Measurements from ENCODE around the gene CCR7.
"Not testable (repeated sequence)": the region's sequence is repeated elsewhere in the genome, so short reads cannot be mapped to it uniquely, and the experiment has no call there.

The CCR7 gene

DNA sequence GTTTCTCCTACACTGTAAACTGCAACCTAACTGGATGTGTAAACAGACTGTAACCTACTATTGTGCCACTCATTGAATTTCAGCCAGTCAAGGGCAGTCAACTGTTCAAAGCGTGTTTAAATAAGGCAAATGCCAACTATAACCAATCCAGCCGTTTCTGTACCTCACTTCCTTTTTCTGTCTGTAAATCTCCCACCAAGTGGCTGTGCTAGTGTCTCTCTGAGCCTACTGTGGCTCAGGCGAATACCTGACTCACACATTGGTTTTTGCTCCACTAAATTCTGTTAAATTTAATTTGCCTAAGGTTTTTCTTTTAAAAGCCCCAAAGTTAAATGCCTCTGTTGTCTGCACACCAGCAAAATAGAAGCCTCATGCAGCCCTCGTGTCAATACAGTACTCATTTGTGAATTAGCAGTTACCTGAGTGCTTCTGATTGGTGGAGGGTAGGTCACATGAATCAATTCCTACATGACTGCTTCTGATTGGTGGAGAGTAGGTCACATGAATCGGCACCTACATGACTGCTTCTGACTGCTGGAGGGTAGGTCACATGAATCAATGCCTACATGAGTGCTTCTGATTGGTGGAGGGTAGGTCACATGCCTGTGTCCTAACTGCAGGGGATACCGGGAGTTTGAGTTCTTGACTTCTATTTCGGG, 31.1 kb upstream of the CCR7 start:
- DNase-seq (ENCODE audit: low read depth): no peak
- TF ChIP-seq, protein P1, sequence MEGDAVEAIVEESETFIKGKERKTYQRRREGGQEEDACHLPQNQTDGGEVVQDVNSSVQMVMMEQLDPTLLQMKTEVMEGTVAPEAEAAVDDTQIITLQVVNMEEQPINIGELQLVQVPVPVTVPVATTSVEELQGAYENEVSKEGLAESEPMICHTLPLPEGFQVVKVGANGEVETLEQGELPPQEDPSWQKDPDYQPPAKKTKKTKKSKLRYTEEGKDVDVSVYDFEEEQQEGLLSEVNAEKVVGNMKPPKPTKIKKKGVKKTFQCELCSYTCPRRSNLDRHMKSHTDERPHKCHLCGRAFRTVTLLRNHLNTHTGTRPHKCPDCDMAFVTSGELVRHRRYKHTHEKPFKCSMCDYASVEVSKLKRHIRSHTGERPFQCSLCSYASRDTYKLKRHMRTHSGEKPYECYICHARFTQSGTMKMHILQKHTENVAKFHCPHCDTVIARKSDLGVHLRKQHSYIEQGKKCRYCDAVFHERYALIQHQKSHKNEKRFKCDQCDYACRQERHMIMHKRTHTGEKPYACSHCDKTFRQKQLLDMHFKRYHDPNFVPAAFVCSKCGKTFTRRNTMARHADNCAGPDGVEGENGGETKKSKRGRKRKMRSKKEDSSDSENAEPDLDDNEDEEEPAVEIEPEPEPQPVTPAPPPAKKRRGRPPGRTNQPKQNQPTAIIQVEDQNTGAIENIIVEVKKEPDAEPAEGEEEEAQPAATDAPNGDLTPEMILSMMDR (conservative IDR thresholded peaks at IDR 0.05; ENCODE audit: low read depth, low read length): no peak
- H3K4me3 ChIP-seq (ENCODE audit: low read length): no peak overlapping the region

DNA sequence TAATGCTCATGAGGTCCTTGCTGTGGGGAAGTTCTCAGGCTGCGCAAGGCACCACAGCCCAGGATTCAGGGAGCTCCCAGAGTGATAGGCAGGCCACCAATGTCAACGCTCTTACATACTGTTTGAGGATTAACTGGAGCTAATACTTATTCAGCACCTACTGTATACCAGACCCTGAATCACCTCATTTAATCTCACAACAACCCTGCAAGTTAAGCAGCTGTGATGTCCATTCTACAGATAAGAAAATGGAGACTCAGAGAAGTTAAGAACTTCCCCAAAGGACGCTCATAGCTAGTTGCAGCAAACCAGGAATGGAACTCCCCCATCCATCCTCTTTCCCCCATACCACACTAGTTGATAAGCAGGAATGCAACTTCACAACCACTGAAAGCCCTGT, 25.5 kb upstream of the CCR7 start:
- DNase-seq (ENCODE audit: low read depth): no peak

DNA sequence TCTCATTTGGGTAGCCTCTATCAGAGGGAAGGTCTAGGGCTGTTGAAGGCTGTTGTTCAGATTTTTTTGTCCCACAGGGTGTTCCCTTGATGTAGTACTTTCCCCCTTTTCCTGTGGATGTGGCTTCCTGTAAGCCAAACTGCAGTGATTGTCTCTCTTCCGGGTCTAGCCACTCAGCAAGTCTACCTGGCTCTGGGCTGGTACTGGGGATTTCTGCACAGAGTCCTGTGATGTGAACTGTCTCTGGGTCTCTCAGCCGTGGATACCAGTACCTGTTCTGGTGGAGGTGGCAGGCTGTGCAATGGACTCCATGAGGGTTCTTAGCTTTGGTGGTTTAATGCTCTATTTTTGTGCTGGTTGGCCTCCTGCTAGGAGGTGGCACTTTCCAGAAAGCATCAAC, 23.3 kb upstream of the CCR7 start:
- H3K4me3 ChIP-seq (ENCODE audit: low read length): no peak overlapping the region
- TF ChIP-seq, protein P1 (conservative IDR thresholded peaks at IDR 0.05; ENCODE audit: low read depth, low read length): no peak
- no peak for DNase-seq (ENCODE audit: low read depth)

More for the DNA sequence above, 25.5 kb upstream of the CCR7 start:
- H3K4me3 ChIP-seq (ENCODE audit: low read length): no peak overlapping the region
- TF ChIP-seq, protein P1 (conservative IDR thresholded peaks at IDR 0.05; ENCODE audit: low read depth, low read length): no peak

DNA sequence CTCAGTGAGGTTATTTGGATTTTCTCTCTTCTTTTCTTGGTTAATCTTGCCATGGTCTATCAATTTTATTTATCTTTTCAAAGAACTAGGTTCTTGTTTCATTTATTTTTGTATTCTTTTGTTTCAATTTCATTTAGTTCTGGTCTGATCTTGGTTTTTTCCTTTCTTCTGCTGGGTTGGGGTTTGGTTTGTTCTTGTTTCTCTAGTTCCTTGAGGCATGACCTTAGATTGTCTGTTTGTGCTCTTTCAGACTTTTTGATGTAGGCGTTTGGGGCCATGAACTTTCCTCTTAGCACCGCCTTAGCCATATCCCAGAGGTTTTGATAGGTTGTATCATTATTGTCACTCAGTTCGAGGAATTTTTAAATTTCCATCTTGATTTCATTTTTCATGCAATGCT, 21.0 kb upstream of the CCR7 start:
- not testable (repeated sequence) for H3K4me3 ChIP-seq (ENCODE audit: low read length); DNase-seq (ENCODE audit: low read depth)

DNA sequence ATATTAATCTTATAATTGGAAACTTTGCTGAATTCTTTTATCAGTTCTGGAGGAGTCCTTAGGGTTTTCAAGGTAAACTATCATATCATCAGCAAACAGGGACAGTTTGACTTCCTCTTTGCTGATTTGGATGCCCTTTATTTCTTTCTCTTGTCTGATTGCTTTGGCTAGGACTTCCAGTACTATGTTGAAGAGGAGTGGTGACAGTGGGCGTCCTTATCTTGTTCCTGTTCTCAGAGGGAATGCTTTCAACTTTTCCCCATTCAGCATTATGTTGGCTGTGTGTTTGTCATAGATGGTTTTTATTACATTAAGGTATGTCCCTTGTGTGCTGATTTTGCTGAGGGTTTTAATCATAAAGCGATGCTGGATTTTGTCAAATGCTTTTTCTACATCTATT, 19.7 kb upstream of the CCR7 start:
- DNase-seq (ENCODE audit: low read depth); H3K4me3 ChIP-seq (ENCODE audit: low read length): not testable (repeated sequence)

DNA sequence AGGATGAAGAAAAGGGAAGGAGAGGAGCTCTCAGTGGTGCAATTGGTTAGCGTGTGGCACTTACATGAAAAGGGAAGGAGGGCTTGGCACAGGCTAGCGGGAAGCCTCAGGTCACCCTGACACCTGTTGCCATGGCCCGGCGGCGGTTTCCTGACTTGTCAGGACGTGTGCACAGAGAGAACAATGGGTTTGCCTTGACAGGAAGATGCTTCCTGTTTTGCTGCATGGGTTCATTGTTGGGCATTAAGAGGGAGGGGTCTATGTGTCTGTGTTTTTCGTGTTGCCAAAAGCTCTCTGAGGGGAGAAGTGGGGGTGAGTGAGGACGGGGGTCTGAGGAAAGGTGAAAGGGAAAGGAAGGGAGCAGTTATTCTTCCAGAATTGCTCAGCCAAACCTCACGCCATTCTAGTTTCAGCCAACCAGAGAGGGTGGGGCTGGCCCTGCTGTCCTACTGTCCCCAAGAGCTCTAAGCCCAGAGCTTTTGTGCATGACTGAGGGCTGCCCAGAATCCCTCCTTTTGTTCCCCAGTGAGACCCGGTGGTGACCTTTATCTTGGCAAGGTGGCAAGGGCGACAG, 17.1 kb upstream of the CCR7 start:
- TF ChIP-seq, protein P1 (conservative IDR thresholded peaks at IDR 0.05; ENCODE audit: low read depth, low read length): no peak
- DNase-seq (ENCODE audit: low read depth): no peak
- no peak overlapping the region for H3K4me3 ChIP-seq (ENCODE audit: low read length)

DNA sequence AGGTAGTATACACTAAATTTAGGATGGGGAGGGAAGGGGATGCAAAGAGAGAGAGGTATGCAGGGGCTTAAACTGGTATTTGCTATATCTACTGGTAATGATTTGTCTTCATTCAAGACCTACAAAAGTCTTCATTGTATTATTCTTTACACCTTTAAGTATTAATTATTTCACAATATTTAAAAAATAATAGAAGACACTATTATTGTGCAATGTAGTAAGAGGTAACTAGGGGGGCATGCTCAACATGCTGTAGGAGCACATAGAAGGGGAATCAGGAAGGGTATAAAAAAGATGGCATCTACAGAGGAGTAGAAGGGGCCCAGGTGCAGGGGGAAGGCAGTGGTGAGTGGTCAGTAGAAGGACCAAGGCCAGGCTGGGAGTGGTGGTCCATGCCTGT, 14.9 kb upstream of the CCR7 start:
- TF ChIP-seq, protein P1 (conservative IDR thresholded peaks at IDR 0.05; ENCODE audit: low read depth, low read length): no peak
- H3K4me3 ChIP-seq (ENCODE audit: low read length): no peak overlapping the region

DNA sequence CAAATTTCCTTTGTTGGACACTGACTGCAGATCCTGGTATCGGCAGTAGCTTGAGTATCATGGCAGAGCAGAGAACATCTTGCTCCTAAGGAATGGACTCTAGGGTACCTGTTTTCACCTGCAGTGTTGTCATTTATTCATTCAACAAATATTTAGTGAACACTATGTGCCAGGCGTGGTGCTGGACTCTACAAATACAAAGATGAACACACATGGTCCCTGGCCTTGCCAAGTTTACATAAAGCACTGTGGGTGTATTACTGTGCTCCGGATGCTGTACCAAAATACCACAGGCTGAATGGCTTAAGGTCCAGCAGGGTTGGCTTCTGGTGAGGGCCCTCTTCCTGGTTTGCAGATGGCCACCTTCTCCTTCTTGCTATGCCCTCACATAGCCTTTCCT, 14.2 kb upstream of the CCR7 start:
- DNase-seq (ENCODE audit: low read depth): no peak
- TF ChIP-seq, protein P1 (conservative IDR thresholded peaks at IDR 0.05; ENCODE audit: low read depth, low read length): no peak
- no peak overlapping the region for H3K4me3 ChIP-seq (ENCODE audit: low read length)

More for the DNA sequence above, 14.9 kb upstream of the CCR7 start:
- no peak for DNase-seq (ENCODE audit: low read depth)
